HG02763 (cell line): ENCODE data around the gene RHD.
"Not testable (repeated sequence)": the region's sequence is repeated elsewhere in the genome, so short reads cannot be mapped to it uniquely, and the experiment has no call there.

Source experiments
- ATAC-seq: cut with Tn5 transposase; IDR thresholded peaks from one replicate; pipeline ENCODE4 v1.9.1; 2021; ENCODE audit warnings: mild to moderate bottlenecking, moderate library complexity; ENCODE audit not compliant: unreplicated experiment

Gene RHD

GRCh38 chr1:25272238-25272637, at the start of gene RHD:
Gene RHD, plus strand, starts transcription at chr1:25272509. Its CDS starts 39 bp downstream, at chr1:25272548.
- not testable (repeated sequence) for ATAC-seq

DNA sequence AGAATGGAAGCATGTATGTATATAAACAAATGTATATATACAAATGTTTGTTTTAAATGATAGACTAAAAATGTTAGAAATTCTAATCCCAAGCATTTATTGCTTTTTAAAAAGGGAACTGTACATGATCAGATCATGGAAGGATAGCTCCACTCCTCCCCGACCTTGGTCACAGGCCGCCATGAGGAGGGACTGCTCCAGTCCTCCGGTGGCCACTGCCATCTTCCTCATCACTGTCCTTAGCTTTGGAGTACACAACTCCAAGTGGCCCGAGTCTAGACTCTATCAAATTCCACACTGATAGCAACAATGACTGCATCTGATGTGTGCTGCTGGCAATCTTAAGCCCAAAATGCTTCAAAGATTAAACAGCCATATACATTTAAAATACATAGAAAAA, 49.7 kb upstream of the RHD start:
- no peak for ATAC-seq

GRCh38 chr1:25223471-25223870, 48.8 kb upstream of the RHD start:
- ATAC-seq: no peak

- peak; percentile 73 for ATAC-seq
Observed at GRCh38 chr1:25232027-25232865, 40.1 kb upstream of the RHD start, which contains the start of gene SYF2. Gene SYF2, minus strand, starts transcription at chr1:25232502. Its CDS starts 35 bp downstream, at chr1:25232467.

GRCh38 chr1:25232866-25233784, 39.2 kb upstream of the RHD start:
- ATAC-seq: peak; percentile 51

GRCh38 chr1:25235411-25235810, 36.9 kb upstream of the RHD start:
- not testable (repeated sequence) for ATAC-seq

DNA sequence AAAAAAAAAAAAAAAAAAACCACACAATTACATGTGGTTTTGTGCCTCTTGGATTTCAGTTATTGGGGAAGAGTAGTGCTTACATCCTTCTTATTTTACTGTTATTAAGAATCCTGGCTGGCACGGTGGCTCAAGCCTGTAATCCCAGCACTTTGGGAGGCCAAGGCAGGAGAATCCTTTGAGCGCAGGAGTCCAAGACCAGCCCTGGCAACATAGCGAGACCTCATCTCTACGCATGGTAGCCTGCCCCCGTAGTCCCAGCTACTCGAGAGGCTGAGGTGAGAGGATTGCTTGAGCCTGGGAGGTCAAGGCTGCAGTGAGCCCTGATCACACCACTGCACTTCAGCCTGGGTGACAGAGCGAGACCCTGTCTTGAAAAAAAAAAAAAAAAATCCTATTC, 36.0 kb upstream of the RHD start:
- ATAC-seq: not testable (repeated sequence)

GRCh38 chr1:25238046-25238445, 34.3 kb upstream of the RHD start:
- no peak for ATAC-seq

DNA sequence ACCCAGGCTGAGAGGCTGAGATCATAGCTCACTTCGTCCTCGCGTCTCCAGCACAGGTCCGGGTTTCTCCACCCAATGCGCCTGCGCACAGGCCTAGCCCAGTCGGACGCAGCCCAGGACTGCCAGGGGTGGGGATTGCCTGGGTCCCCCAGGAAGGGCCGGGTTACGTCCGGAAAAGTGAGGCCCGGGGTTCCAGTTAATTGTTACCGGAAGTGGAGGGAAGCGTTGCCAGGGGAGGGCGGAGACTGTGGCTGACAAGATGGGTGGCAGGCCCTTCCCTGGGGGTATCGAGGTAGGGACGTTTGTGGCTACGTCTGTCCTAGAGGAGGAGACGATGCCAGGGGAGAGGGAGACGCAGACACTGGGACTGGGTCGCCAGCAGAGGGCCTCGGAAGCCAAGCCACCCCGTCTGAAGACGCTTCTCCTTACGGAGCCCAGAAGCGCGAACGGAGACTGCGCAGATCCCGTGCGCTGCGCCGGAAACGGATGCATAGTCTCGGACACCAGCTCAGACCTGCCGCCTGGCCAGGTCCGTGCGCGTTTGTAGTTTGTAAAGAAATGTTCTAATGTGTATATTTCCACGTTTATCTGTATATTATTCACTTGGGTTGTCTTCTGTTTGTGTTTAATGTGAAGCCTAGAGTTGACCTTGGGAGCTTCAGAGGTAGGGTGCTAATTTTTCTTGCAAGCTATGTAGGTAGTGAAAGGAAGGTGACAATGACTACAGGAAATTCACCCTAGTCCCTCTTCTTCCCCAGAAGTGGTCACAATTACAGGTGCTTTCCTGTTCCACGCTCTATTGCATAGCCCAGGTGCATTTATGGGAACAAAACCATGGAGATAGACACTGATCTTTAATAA, 32.4 kb upstream of the RHD start:
- ATAC-seq: peak; percentile 58

DNA sequence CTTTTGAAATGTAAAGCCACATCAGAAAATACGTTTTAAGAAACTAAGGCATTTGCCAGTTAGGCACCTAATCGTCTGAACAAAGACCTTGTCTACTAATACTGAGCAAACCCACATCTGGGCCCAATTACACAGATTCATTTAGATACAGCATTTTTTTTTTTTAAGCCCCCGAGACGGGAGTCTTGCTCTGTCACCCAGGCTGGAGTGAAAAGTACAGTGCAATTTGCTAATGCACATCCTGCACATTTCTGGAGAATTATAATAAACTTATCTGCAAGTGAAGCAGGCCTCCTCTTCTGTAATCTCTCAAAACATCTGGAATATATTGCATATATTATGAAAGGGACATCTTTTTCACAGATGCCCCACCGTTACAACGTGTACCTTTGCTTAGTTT, 28.4 kb upstream of the RHD start:
- ATAC-seq: no peak

DNA sequence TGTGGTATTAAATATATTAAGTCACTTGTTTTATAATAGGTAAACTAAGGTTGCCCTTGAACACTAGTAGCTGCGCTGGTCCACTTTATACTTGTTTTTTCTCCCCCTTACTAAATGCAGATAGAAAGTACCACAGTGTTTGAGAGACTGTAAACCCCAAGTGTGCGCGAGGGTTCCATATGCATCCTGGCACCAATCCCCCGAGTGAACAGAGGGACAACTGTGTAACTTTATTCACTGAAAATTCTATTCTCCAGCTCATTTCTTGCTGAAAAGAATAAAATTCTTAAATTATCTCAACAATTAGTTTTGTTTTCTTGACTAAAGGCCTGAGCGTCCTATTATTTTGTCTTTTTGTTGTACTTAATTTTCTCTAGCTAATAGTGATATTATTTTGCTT, 26.9 kb upstream of the RHD start:
- no peak for ATAC-seq

DNA sequence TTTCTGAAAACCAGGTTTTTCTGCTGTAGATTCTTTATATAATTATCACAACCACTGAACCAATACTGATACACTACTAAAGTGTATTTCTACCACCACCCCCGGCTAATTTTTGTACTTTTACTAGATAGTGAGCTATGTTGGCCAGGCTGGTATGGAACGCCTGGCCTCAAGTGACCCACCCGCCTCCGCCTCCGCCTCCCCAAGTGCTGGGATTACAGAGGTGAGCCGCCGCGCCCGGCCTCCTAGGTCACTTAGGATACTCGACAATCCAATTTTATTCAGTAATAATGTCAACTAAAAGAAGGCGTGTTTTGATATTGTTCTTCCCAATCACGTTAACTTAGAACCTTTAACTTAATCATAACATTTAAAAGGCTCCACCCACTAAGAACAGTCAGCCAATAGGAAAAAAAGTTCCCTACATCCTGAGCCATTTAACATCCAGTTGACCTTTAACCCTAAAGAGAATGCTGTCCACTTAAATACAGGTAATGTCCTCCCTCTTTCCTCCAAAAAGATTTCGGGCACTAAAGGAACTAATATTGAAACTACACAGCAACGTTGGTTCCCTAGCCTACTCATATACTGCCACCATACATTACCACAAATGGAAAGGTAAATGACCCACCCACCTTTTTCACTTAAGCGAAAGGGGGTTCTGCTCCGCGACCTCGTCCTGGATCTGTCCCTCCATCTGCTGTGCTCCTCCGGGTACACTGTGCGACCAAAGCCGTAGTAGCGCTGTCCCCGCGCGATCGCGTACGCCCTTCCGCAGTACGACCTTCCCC, 26.3 kb upstream of the RHD start:
- ATAC-seq: no peak

DNA sequence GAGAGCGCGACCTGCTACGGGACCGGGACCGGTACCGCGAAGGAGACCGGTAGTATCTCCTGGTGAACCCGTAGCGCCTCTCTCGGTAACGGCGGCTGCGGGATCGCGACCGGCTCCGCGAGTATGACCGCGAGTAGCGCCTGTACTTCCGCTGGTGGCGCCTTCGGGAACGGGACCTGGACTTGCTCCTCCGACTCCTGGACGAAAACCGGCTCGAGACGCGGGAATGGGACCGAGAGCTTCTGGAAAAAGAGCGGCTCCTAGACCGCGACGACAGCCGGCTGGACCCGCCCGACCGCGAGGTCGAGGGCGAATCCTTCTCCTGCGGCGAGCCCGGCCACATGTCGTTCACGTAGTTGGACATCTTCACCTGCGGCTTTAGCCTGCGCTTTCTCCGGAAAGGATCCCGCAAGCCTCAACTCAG, 25.7 kb upstream of the RHD start:
- peak; percentile 17 for ATAC-seq

DNA sequence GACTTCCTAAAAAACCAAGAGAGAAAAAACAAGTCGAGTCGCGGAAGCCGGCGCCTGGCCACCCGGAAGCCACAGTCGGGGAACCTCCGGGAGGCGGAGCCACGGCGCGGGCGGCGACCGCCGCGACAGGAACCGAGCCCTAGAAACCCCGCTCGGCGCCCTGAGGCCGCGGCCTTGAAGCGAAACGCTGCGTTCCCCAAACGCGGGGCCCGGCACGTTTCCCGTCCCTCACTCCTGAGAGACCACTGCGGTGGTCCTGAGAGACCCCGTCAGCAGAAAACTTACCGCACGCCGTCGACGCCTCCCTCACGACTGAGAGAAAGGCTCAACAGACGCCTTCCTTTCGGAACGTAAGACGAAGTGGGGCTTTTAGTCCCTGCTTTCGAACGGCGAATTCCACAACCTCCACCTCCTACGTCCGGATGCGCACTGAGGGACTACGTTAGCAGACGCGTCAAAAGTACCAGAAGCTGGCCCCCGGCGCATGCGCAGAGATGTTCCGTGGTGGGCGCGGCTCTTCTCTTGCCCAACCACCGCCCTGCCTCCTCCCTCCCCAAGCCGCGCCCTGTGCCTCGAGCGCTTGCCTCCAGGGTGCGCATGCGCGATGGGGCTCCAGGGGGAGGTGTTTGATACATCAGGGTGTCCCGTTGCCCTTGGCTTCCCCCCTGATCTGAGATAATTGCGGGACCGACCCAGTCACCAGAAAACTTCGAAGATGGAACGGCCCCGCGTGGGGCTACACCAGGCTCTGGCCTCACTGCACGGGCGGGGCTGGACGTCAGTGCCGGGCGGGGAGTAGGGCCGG, 25.1 kb upstream of the RHD start, which contains the start of gene RSRP1:
Gene RSRP1, minus strand, starts transcription at position 431 of the 805 bp plus-strand sequence. CDS start 491 bp downstream, outside the sequence.
- ATAC-seq: peak; percentile 79

- ATAC-seq: no peak
Observed at GRCh38 chr1:25247829-25248754, 24.2 kb upstream of the RHD start.

GRCh38 chr1:25253911-25254310, 18.4 kb upstream of the RHD start:
- no peak for ATAC-seq

DNA sequence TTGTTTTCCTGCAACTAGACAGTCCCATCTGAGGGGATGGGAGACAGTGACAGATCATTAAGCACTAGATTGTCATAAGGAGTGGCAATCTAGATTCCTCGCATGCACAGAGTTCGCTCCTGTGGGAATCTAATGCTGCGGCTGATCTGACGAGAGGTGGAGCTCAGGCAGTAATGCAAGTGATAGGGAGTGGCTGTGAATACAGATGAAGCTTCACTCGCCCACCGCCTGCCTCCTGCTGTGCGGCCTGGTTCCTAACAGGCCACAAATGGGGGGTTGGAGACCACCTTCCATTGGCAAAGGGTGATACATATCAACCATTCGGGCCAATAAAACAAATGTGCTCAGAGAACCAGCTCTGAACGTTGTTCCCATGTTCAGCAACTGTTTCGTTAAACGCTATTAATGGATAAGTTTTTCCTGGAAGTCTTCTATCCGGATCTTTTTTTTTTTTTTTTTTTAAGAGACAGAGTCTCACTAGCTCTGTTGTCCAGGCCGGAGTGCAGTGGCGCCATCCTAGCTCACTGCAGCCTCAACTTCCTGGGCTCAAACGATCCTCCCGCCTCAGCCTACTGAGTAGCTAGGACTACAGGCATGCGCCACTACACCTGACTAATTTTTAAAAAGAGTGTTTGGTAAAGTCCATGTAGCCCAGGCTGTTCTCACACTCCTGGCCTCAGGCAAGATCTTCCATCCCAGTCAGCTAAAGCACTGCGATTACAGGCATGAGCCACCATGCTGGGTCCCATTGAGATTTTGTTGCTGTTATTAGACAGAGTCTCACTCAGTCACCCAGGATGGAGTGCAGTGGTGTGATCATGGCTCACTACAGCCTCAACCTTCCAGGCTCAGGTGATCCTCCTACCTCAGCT, 16.4 kb upstream of the RHD start:
- no peak for ATAC-seq
